B cell (primary cell): ENCODE data around the gene SEPTIN1. TPM values are rescaled to one million over a fixed set of nuclear protein-coding genes. Genes with fewer than 3 reads are reported as not detected.

Source experiments
- ATAC-seq: fragments of 200-7000 bp; cut with Tn5 transposase; one replicate; pipeline ENCODE4 v1.10.0; 2021; ENCODE audit warnings: low read depth, mild to moderate bottlenecking, moderate number of reproducible peaks, moderate library complexity
- CTCF ChIA-PET: fragments of 350-600 bp; sonication (Branson Sonifier 250); formaldehyde crosslinking; loops from one replicate; lab custom pipeline; 2021; ENCODE audit warnings: antibody characterized with exemption, inconsistent platforms; lab: Charles Lee
- POLR2A ChIA-PET: fragments of 350-600 bp; sonication (Branson Sonifier 250); formaldehyde crosslinking; loops from one replicate; lab custom pipeline; 2021; ENCODE audit warnings: antibody characterized with exemption; lab: Charles Lee
- DNase-seq: peaks from one replicate; pipeline ENCODE4 v3.0.0; 2013
- H2AFZ ChIP-seq: 2 replicates; pipeline ENCODE4 v1.6.1; 2012; ENCODE audit warnings: mild to moderate bottlenecking, low read depth, low read length; ENCODE audit not compliant: insufficient read depth, poor library complexity, severe bottlenecking
- H3K27ac ChIP-seq, 2 donors: 1 replicate in 1 of 2; 2 replicates in 1 of 2; pipeline ENCODE4 v1.5.1; 2012 to 2013; ENCODE audit warnings: low read length in 2 of 2, mild to moderate bottlenecking in 2 of 2, moderate library complexity in 1 of 2
- H3K27me3 ChIP-seq, 4 experiments: fragments of 200-600 bp in 1 of 4; sonication (generic) in 1 of 4; replicated peaks in 1 of 4; 1 replicate in 2 of 4; 2 replicates in 2 of 4; pipeline versions ENCODE4 v1.6.1 to v1.7.0; 2013 to 2016; ENCODE audit warnings: low read length in 3 of 4, mild to moderate bottlenecking in 2 of 4, mixed read lengths in 1 of 4, moderate library complexity in 1 of 4; ENCODE audit not compliant: insufficient read depth in 4 of 4, control insufficient read depth in 3 of 4; ENCODE audit errors: control extremely low read depth in 1 of 4
- H3K36me3 ChIP-seq, 2 experiments: replicated peaks in 1 of 2; 1 replicate in 1 of 2; 2 replicates in 1 of 2; pipeline versions ENCODE4 v1.6.1 to v1.7.1; 2013; ENCODE audit warnings: low read length in 1 of 2; ENCODE audit not compliant: insufficient read depth in 2 of 2, control insufficient read depth in 1 of 2; ENCODE audit errors: control extremely low read depth in 1 of 2, extremely low read depth in 1 of 2
- H3K4me1 ChIP-seq, 2 donors: fragments of 200-600 bp in 1 of 2; sonication (generic) in 1 of 2; 1 replicate in 1 of 2; 2 replicates in 1 of 2; pipeline versions ENCODE4 v1.5.1 to v1.6.1; 2013 to 2017; ENCODE audit warnings: low read length in 2 of 2; ENCODE audit not compliant: control insufficient read depth in 2 of 2, insufficient read depth in 2 of 2
- H3K4me2 ChIP-seq: replicated peaks from 2 replicates; pipeline ENCODE3; 2012; ENCODE audit warnings: mild to moderate bottlenecking, low read depth, low read length; ENCODE audit not compliant: poor library complexity, severe bottlenecking
- H3K4me3 ChIP-seq, 5 experiments: fragments of 200-600 bp in 1 of 5; sonication (generic) in 1 of 5; 1 replicate in 3 of 5; 2 replicates in 2 of 5; pipeline versions ENCODE4 v1.5.1 to v1.7.0; 2011 to 2016; ENCODE audit warnings: low read length in 4 of 5, mild to moderate bottlenecking in 4 of 5, low read depth in 2 of 5, control low read depth in 1 of 5, moderate library complexity in 1 of 5; ENCODE audit not compliant: insufficient read depth in 1 of 5; ENCODE audit errors: control extremely low read depth in 1 of 5, extremely low read depth in 1 of 5
- H3K79me2 ChIP-seq: fragments of 200-600 bp; sonication (generic); one replicate; pipeline ENCODE4 v1.6.0; 2016; ENCODE audit warnings: low read length; ENCODE audit not compliant: control insufficient read depth, insufficient read depth
- H3K9ac ChIP-seq: fragments of 200-600 bp; sonication (generic); 2 replicates; pipeline ENCODE4 v1.6.1; 2017; ENCODE audit warnings: mild to moderate bottlenecking, low read length, moderate library complexity
- H3K9me3 ChIP-seq, 3 donors: one replicate each; pipeline versions ENCODE4 v1.6.1 to v1.7.1; 2013; ENCODE audit warnings: low read length in 2 of 3; ENCODE audit not compliant: control insufficient read depth in 2 of 3, insufficient read depth in 1 of 3; ENCODE audit errors: control extremely low read depth in 1 of 3
- H4K20me1 ChIP-seq: 2 replicates; pipeline ENCODE4 v1.6.0; 2012; ENCODE audit warnings: mild to moderate bottlenecking, low read length; ENCODE audit not compliant: insufficient read depth, control insufficient read depth, poor library complexity, severe bottlenecking
- H3K27ac Mint-ChIP-seq: one replicate; pipeline ENCODE4 v1.8.0; 2021; ENCODE audit warnings: mixed read lengths
- H3K27me3 Mint-ChIP-seq: one replicate; pipeline ENCODE4 v1.8.0; 2021; ENCODE audit warnings: mixed read lengths
- H3K4me1 Mint-ChIP-seq: one replicate; pipeline ENCODE4 v1.8.0; 2021; ENCODE audit warnings: mixed read lengths
- H3K4me3 Mint-ChIP-seq: one replicate; pipeline ENCODE4 v1.8.0; 2021; ENCODE audit warnings: mixed read lengths
- H3K9me3 Mint-ChIP-seq: one replicate; pipeline ENCODE4 v1.8.0; 2022; ENCODE audit warnings: mixed read lengths; ENCODE audit not compliant: insufficient read depth
- CTCF ChIP-seq: fragments of 200-600 bp; IDR thresholded peaks from one replicate; pipeline ENCODE4 v1.8.0; 2022; ENCODE audit warnings: antibody characterized with exemption, mild to moderate bottlenecking
- EZH2 ChIP-seq: IDR thresholded peaks from 2 replicates; pipeline ENCODE4 v1.6.1; 2012; ENCODE audit warnings: borderline replicate concordance, low read depth, mild to moderate bottlenecking, moderate library complexity, low read length; ENCODE audit not compliant: insufficient read depth, poor library complexity, severe bottlenecking
- WGBS: methylation state at CpG from one replicate; pipeline ENCODE4 v1.1.5; 2013; ENCODE audit warnings: missing lambda C conversion rate; ENCODE audit not compliant: insufficient coverage; 5-methylcytosine and 5-hydroxymethylcytosine counted together
- intact Hi-C: fragments of 100-400 bp; cut with micrococcal nuclease; formaldehyde crosslinking; loops from one replicate; pipeline ENCODE4 v1.10.0; 2022
- polyA plus RNA-seq: library from polyadenylated mRNA; depleted of rRNA; stranded (reverse); fragments of >200 nt; gene quantifications from 2 replicates; pipeline ENCODE4 v1.2.3, GENCODE V29; 2012
- total RNA-seq, 2 donors: library from RNA; stranded (reverse); fragments of 120-200 nt in 1 of 2; gene quantifications; 1 replicate in 1 of 2; 2 replicates in 1 of 2; pipeline versions ENCODE4 v1.2.3 to v1.2.4, GENCODE V29; 2013 to 2022

The SEPTIN1 gene
- total and polyA plus RNA-seq, 2 donors (not counting 1 experiment from before 2014, with no cell fraction given), result 154 to 302 TPM

GRCh38 chr16:30395155-30395991 is 13.0 kb upstream of the SEPTIN1 start, which contains the start of gene ZNF48:
Gene ZNF48, plus strand, starts transcription at chr16:30395420. Its CDS starts 375 bp downstream, at chr16:30395795.
- ChIA-PET CTCF (interaction anchor here (0.5 to 5.0 kb wide), 13 partner anchors 10 to 434 kb away, joined by 3 to 65 read pairs (median 5); partner anchors contain the start of genes DCTPP1, SEPTIN1, TBC1D10B and TMEM219), POLR2A (interaction anchor here (0.5 to 4.7 kb wide), 15 partner anchors 12 to 497 kb away, joined by 3 to 51 read pairs (median 4); partner anchors contain the start of genes CD2BP2, SEPTIN1, TBC1D10B and ZNF771)
- intact Hi-C loops, result loop anchor here (1.0 to 10.0 kb wide), 7 partner anchors 13 to 531 kb away; partner anchors contain the start of genes CD2BP2, CDIPT, SEPTIN1 and TBC1D10B
- H3K9ac ChIP-seq, result peak within 1 kb of the TSS; percentile 71
- ATAC-seq (peak; percentile 95), DNase-seq (peak; percentile 87)
- peak within 1 kb of the TSS; percentile 32 to 75 (median 66) for H3K4me3 ChIP-seq
- peaks cover 0 to 16% of the 10 kb centered on the region in 2 experiments for H3K36me3 ChIP-seq
- TF ChIP-seq EZH2 (no peak), CTCF (peak; percentile 26)
- peaks cover 13 to 31% of the 10 kb centered on the region in 2 donors for H3K4me1 ChIP-seq
- H3K27ac ChIP-seq, result peak within 1 kb of the TSS in 1 of 2 donors; percentile 64
- peaks cover 25% of the 10 kb centered on the region for H4K20me1 ChIP-seq
- H3K79me2 ChIP-seq, result peaks cover 26% of the 10 kb centered on the region
- Mint-ChIP-seq H3K4me3 (peak within 1 kb of the TSS; percentile 92), H3K27ac (peak within 1 kb of the TSS; percentile 91), H3K4me1 (peaks cover 23% of the 10 kb centered on the region), H3K27me3 (no peaks in the 10 kb centered on the region), H3K9me3 (no peaks in the 10 kb centered on the region)
- H3K27me3 ChIP-seq, result no peaks in the 10 kb centered on the region
- peak within 1 kb of the TSS; percentile 87 for H3K4me2 ChIP-seq
- peak within 1 kb of the TSS; percentile 95 for H2AFZ ChIP-seq
- under 1% methylated on average over 99 of the region's 103 CpGs for WGBS
- H3K9me3 ChIP-seq, result no peaks in the 10 kb centered on the region
